ENCODE measurements around the gene INO80C.
"Not testable (repeated sequence)": the region's sequence is repeated elsewhere in the genome, so short reads cannot be mapped to it uniquely, and the experiment has no call there.

The INO80C gene

GRCh38 chr18:35489281-35489680, 8.5 kb downstream of the INO80C start:
- DNase-seq (ENCODE audit: low read depth in 2 of 2): not testable (repeated sequence)

- not testable (repeated sequence) for DNase-seq (ENCODE audit: low read depth in 2 of 2)
These were observed 9.4 kb downstream of the INO80C start for GRCh38 chr18:35488396-35488795.

- DNase-seq (ENCODE audit: low read depth in 2 of 2): not testable (repeated sequence)
These were observed 10.2 kb downstream of the INO80C start for GRCh38 chr18:35487525-35487924.

- no peak for DNase-seq (ENCODE audit: low read depth in 2 of 2)
These were observed 11.9 kb downstream of the INO80C start for GRCh38 chr18:35485852-35486251.

GRCh38 chr18:35484034-35484433, 13.7 kb downstream of the INO80C start:
- DNase-seq (ENCODE audit: low read depth in 2 of 2): no peak

GRCh38 chr18:35481960-35482366, 15.8 kb downstream of the INO80C start:
- DNase-seq (ENCODE audit: low read depth in 2 of 2): no peak

- DNase-seq (ENCODE audit: low read depth in 2 of 2): no peak
These were observed 17.7 kb downstream of the INO80C start for GRCh38 chr18:35479911-35480586.

GRCh38 chr18:35478520-35479435, 19.0 kb downstream of the INO80C start:
- DNase-seq (ENCODE audit: low read depth in 2 of 2): peak; percentile 49 to 53

DNA sequence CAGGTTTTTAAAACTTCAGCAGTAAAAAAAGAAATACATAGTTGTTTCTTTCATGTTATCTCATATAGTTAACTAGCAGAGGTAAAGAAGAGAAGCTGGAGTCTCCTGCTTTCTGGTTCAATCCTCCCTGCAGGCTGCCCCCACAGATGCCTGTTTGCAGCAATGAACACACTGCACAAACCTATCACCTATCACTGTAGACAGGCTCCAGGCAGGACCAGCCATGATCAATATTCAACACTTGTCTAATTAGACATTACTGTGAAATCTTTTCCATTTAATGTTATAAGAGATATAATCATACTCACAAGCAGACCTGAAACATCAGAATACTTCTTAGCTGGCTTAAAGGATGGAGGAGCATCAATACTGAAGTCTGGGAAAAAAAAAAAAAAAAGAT, 19.8 kb downstream of the INO80C start:
- no peak for DNase-seq (ENCODE audit: low read depth in 2 of 2)

- DNase-seq (ENCODE audit: low read depth in 2 of 2): no peak
These were observed 20.3 kb downstream of the INO80C start for GRCh38 chr18:35477497-35477896.

DNA sequence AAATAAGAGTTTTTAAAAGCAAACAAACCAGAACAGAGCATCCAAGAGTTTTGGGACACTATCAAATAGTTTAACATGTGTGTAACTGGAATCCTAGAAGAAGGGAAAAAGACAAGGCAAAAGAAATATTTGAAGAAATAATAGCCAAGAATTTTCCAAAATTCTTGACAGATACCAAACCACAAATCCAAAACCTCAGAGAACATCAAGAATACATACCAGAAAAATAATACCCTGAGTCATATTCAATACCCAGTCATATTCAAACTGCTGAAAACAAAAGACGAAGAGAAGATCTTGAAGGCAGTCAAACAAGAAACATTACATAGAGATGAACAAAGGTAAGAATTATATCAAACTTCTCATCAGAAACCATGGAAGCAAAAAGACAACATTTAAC, 22.9 kb downstream of the INO80C start:
- no peak for DNase-seq (ENCODE audit: low read depth in 2 of 2)

DNA sequence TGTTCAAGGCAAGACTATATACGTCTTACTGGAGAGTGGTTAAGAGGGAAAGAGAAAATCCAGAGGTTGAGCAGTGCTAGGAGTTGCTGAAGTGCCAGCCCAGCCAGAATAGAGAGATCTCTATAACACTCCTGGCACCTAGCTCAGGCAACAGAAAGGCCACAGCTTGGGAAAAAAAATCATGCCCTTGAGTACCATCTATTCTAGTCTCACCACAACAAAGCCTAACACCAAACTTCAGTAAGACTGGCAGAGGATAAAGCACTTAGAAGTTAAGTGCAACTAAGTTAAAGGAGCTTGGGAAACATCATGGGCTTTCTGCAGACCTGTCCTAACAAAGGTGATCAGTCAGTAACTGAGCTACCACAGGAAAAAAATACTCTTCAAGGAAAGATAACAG, 24.2 kb downstream of the INO80C start:
- no peak for DNase-seq (ENCODE audit: low read depth in 2 of 2)

- DNase-seq (ENCODE audit: low read depth in 2 of 2): no peak
These were observed 27.3 kb downstream of the INO80C start for GRCh38 chr18:35470435-35470834.

GRCh38 chr18:35469725-35470124, 28.0 kb downstream of the INO80C start:
- no peak for DNase-seq (ENCODE audit: low read depth in 2 of 2)

GRCh38 chr18:35468711-35469110, 29.0 kb downstream of the INO80C start:
- no peak for DNase-seq (ENCODE audit: low read depth in 2 of 2)

DNA sequence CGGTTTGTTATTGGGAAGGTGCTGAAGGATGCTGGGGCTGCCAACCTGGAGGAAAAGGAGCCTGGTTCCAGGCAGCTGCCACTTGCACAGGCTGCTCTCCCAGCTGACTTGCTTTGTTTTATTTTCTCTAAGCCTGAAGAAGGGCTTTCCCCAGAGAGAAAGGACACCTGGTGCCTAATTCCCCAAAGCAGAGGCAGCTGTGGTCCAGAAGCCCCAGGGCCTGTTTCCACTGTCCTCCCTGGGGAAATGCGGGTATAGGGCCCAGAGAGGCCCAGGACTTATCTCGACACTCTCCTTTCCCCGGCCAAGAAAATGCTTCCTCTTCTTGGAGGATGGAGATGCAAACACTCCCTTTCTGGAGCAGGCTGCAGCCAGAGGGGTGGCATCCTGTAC, 30.1 kb downstream of the INO80C start:
- DNase-seq (ENCODE audit: low read depth in 2 of 2): no peak

DNA sequence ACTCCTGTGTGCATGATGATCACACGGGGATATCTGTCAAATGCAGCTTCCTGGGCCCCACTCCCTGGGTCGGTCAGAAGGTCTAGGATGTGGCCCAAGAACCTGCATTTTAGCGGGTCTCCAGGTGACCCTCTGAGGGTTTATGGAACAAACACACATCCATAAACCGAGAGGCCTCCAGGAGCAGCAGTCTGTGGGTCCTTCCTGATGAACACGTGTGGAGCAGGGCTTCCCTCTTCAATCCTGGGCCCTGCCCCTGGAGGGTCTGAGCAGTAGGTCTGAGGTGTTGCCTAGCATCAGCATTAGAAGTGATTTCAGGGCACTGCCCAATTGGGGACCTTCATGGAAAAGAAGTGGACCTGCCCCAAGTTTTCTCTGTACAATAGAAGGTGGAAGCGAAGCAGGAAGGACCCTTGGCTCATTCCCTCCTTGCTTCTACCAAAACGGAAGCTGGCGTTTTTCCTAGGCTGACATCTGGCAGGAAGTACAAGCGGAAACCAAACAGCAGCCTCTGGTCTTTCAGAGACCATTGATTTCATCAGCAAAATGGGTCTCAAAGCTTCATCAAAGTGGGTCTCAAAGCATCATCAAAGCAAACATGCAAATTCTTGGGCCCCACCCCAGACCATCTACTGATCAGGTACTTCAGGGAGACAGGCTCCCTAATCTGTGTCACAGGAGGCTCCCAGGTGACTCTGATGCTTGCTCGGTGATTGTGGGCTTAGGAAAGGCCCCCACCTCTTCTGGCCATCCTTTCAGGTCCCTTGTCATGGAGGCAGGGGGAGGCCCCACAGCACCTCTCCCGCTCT, 30.7 kb downstream of the INO80C start:
- no peak for DNase-seq (ENCODE audit: low read depth in 2 of 2)

GRCh38 chr18:35466334-35466733, 31.4 kb downstream of the INO80C start:
- DNase-seq (ENCODE audit: low read depth in 2 of 2): no peak

- no peak for DNase-seq (ENCODE audit: low read depth in 2 of 2)
These were observed 32.4 kb downstream of the INO80C start for GRCh38 chr18:35465329-35465728.

GRCh38 chr18:35464831-35465279, 32.9 kb downstream of the INO80C start:
- no peak for DNase-seq (ENCODE audit: low read depth in 2 of 2)

- no peak for DNase-seq (ENCODE audit: low read depth in 2 of 2)
These were observed 33.9 kb downstream of the INO80C start for GRCh38 chr18:35463827-35464226.

- no peak for DNase-seq (ENCODE audit: low read depth in 2 of 2)
These were observed 34.7 kb downstream of the INO80C start for GRCh38 chr18:35463050-35463449.
